PC-3 (cell line): ENCODE data around the gene RGS17.

Source experiments
- EZH2 ChIP-seq: fragments of 300-600 bp; sonication (generic); IDR thresholded peaks from one replicate; pipeline ENCODE4 v1.6.1; 2017; ENCODE audit warnings: antibody characterized with exemption, mild to moderate bottlenecking, low read length; ENCODE audit not compliant: unreplicated experiment
- EZH2phosphoT487 ChIP-seq: fragments of 300-600 bp; sonication (generic); IDR thresholded peaks from 2 replicates; pipeline ENCODE4 v1.6.1; 2018; ENCODE audit warnings: mild to moderate bottlenecking, antibody characterized with exemption, low read length, borderline replicate concordance
- TF ChIP-seq, protein P1 (sequence below): fragments of 300-600 bp; sonication (generic); conservative IDR thresholded peaks from 2 replicates; pipeline ENCODE4 v1.5.1; 2017; ENCODE audit warnings: antibody characterized with exemption, low read depth, mild to moderate bottlenecking, low read length

- TF ChIP-seq EZH2, result no peak
- TF ChIP-seq, protein P1, sequence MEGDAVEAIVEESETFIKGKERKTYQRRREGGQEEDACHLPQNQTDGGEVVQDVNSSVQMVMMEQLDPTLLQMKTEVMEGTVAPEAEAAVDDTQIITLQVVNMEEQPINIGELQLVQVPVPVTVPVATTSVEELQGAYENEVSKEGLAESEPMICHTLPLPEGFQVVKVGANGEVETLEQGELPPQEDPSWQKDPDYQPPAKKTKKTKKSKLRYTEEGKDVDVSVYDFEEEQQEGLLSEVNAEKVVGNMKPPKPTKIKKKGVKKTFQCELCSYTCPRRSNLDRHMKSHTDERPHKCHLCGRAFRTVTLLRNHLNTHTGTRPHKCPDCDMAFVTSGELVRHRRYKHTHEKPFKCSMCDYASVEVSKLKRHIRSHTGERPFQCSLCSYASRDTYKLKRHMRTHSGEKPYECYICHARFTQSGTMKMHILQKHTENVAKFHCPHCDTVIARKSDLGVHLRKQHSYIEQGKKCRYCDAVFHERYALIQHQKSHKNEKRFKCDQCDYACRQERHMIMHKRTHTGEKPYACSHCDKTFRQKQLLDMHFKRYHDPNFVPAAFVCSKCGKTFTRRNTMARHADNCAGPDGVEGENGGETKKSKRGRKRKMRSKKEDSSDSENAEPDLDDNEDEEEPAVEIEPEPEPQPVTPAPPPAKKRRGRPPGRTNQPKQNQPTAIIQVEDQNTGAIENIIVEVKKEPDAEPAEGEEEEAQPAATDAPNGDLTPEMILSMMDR, result no peak
- no peak for TF ChIP-seq EZH2phosphoT487
These were observed 147.2 kb downstream of the RGS17 start for GRCh38 chr6:152983637-152984512.
